HG02973 (cell line): ENCODE measurements around the gene MSI2.
"Not testable (repeated sequence)": the region's sequence is repeated elsewhere in the genome, so short reads cannot be mapped to it uniquely, and the experiment has no call there.

Source experiments
- ATAC-seq: cut with Tn5 transposase; IDR thresholded peaks from one replicate; pipeline ENCODE4 v1.9.1; 2021; ENCODE audit warnings: moderate library complexity; ENCODE audit not compliant: unreplicated experiment

The MSI2 gene

GRCh38 chr17:57288773-57289121 lies 32.4 kb downstream of the MSI2 start:
- no peak for ATAC-seq

GRCh38 chr17:57289130-57289529 lies 32.8 kb downstream of the MSI2 start:
- no peak for ATAC-seq

- ATAC-seq = no peak
These were observed 33.3 kb downstream of the MSI2 start for GRCh38 chr17:57289613-57290012.

GRCh38 chr17:57290981-57291380 lies 34.7 kb downstream of the MSI2 start:
- ATAC-seq = no peak

- ATAC-seq = no peak
These were observed 35.8 kb downstream of the MSI2 start for GRCh38 chr17:57292091-57292490.

- ATAC-seq = no peak
These were observed 36.8 kb downstream of the MSI2 start for GRCh38 chr17:57293077-57293476.

- no peak for ATAC-seq
These were observed 37.8 kb downstream of the MSI2 start for GRCh38 chr17:57294101-57294500.

- no peak for ATAC-seq
These were observed 38.5 kb downstream of the MSI2 start for GRCh38 chr17:57294629-57295501.

- no peak for ATAC-seq
These were observed 39.3 kb downstream of the MSI2 start for GRCh38 chr17:57295526-57296023.

- no peak for ATAC-seq
These were observed 39.9 kb downstream of the MSI2 start for GRCh38 chr17:57296231-57296630.

GRCh38 chr17:57299176-57299575 lies 42.9 kb downstream of the MSI2 start:
- ATAC-seq = no peak

- ATAC-seq = not testable (repeated sequence)
These were observed 44.3 kb downstream of the MSI2 start for GRCh38 chr17:57300592-57300991.

- ATAC-seq = no peak
These were observed 46.6 kb downstream of the MSI2 start for GRCh38 chr17:57302690-57303465.

- ATAC-seq = no peak
These were observed 48.9 kb downstream of the MSI2 start for GRCh38 chr17:57305144-57305728.

GRCh38 chr17:57305908-57306504 lies 49.7 kb downstream of the MSI2 start:
- no peak for ATAC-seq

- ATAC-seq = no peak
These were observed 52.3 kb downstream of the MSI2 start for GRCh38 chr17:57308543-57309186.

GRCh38 chr17:57309479-57309878 lies 53.2 kb downstream of the MSI2 start:
- ATAC-seq = no peak

GRCh38 chr17:57311281-57312216 lies 55.2 kb downstream of the MSI2 start:
- no peak for ATAC-seq

GRCh38 chr17:57312242-57312641 lies 55.9 kb downstream of the MSI2 start:
- no peak for ATAC-seq
